ENCODE results near the gene PITPNC1. TPM values are rescaled to one million over a fixed set of nuclear protein-coding genes. Genes with fewer than 3 reads are reported as not detected.
"Not testable (repeated sequence)": the region's sequence is repeated elsewhere in the genome, so short reads cannot be mapped to it uniquely, and the experiment has no call there.

Gene PITPNC1
- total and polyA plus RNA-seq, 4 experiments from 2014 or later: 68.4 to 124 (median 89.9) TPM

DNA sequence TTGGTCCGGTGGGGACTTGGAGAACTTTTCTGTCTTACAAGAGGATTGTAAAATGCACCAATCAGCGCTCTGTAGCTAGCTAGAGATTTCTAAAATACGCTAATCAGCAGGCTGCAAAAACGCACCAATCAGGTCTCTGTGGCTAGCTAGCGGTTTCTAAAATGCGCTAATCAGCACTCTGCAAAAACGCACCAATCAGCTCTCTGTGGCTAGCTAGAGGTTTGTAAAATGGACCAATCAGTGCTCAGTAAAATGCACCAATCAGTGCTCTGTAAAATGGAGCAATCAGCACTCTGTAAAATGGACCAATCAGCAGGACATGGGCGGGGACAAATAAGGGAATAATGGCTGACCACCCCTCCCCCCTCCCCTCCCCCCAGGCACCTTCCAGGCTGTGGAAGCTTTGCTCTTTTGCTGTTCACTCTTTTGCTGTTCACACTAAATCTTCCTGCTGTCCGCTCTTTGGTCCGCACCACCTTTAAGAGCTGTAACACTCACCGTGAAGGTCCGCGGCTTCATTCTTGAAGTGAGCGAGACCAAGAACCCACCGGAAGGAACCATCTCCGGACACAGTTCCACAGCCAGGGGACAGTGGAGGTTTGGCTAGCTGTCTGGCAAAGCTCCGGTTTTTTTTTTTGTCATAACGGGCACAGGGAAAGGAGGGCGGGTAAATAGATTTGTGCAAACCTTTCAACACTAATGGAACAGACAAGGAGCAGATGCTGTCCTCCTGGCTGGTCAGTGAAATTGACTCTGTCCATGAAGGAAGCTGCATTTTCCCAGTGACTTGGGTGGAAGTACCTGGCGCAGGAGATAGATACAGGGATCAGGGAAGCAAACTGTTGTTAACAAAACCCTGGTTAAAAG is 8.3 kb downstream of the PITPNC1 start:
- Mint-ChIP-seq H3K27ac (peak overlapping the region in 6 of 7 donors; percentile 43 to 89 (median 74)), H3K36me3 (peaks cover 7 to 21% of the 10 kb centered on the region in 2 donors), H3K4me3 (peak overlapping the region in 2 of 8 donors; percentile 22 to 30), H3K9me3 (peaks cover 0 to 2% (median 0%) of the 10 kb centered on the region in 8 donors), H3K4me1 (peaks cover 40 to 79% (median 56%) of the 10 kb centered on the region in 4 donors), H3K27me3 (no peaks in the 10 kb centered on the region)
- no peak for DNase-seq
- intact Hi-C loops (cut with micrococcal nuclease): no loop called here
- Histone ChIP-seq H3K9me3 (ENCODE audit: control insufficient read depth in 1 of 2, low read length in 2 of 2) (no peaks in the 10 kb centered on the region), H3K27me3 (ENCODE audit: insufficient read depth, low read length) (no peaks in the 10 kb centered on the region), H3K36me3 (ENCODE audit: insufficient read depth, low read length) (no peaks in the 10 kb centered on the region), H3K27ac (ENCODE audit: low read depth, low read length) (no peak overlapping the region), H3K4me3 (ENCODE audit: low read length in 2 of 2) (no peak overlapping the region), H3K4me1 (ENCODE audit: insufficient read depth, low read length) (peaks cover 72% of the 10 kb centered on the region)
- POLR2A ChIA-PET (ENCODE audit: partially characterized antibody): interaction anchor here (0.6 to 8.1 kb wide), 5 partner anchors 7 to 90 kb away, joined by 3 to 161 read pairs (median 33); partner anchors contain the start of gene PITPNC1
- CTCF ChIA-PET (ENCODE audit: partially characterized antibody): interaction anchor here (1.1 to 29.3 kb wide), 7 partner anchors 7 to 217 kb away, joined by 3 to 605 read pairs (median 14); partner anchors contain the start of gene PITPNC1

DNA sequence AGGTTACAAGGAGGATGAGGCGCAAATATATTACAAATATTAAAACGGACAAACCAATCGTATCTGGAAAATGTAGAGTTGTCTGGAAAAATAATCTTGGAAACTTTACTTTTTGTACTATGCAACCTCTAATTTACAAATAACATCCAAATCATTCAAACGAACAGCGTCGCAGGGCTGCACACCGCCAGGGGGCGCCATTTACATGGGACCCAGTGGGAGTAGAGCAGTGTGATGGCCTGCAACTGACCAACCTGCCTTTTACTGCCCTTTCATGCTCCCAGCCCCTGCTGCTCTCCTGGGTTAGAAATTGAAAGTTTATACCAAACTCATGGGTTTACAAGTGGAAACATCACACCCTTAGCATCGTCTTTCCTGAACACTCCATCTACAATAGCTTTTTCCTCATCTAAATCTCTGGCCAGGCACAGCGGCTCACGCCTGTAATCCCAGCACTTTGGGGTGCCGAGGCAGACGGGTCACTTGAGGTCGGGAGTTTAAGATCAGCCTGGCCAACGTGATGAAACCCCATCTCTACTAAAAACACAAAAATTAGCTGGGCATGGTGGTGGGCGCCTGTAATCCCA is 10.0 kb downstream of the PITPNC1 start:
- peak in 3 of 5 donors; percentile 37 to 48 (median 44) for DNase-seq
- H3K4me3 ChIP-seq (ENCODE audit: low read length in 2 of 2): no peak overlapping the region
- H3K9me3 ChIP-seq (ENCODE audit: control insufficient read depth in 1 of 2, low read length in 2 of 2): no peaks in the 10 kb centered on the region
- ChIA-PET POLR2A (ENCODE audit: partially characterized antibody) (interaction anchor here (1.0 to 8.1 kb wide), 7 partner anchors 9 to 88 kb away, joined by 3 to 161 read pairs (median 5); partner anchors contain the start of gene PITPNC1), CTCF (ENCODE audit: partially characterized antibody) (interaction anchor here (0.7 to 29.3 kb wide), 17 partner anchors 8 to 303 kb away, joined by 3 to 605 read pairs (median 5); partner anchors contain the start of gene PITPNC1)
- peaks cover 74% of the 10 kb centered on the region for H3K4me1 ChIP-seq (ENCODE audit: insufficient read depth, low read length)
- peaks cover 47 to 85% (median 62%) of the 10 kb centered on the region in 4 donors for H3K4me1 Mint-ChIP-seq
- peak overlapping the region in 6 of 8 donors; percentile 11 to 47 (median 36) for H3K4me3 Mint-ChIP-seq
- H3K27me3 Mint-ChIP-seq: no peaks in the 10 kb centered on the region
- H3K27me3 ChIP-seq (ENCODE audit: insufficient read depth, low read length): no peaks in the 10 kb centered on the region
- intact Hi-C loops (cut with micrococcal nuclease): loop anchor here (1.0 kb wide), 2 partner anchors 9 to 88 kb away; no protein-coding TSS in a partner anchor
- H3K9me3 Mint-ChIP-seq: peaks cover 0 to 5% (median 0%) of the 10 kb centered on the region in 8 donors
- no peaks in the 10 kb centered on the region for H3K36me3 ChIP-seq (ENCODE audit: insufficient read depth, low read length)
- H3K27ac ChIP-seq (ENCODE audit: low read depth, low read length): no peak overlapping the region
- H3K36me3 Mint-ChIP-seq: peaks cover 7 to 20% of the 10 kb centered on the region in 2 donors
- peak overlapping the region in 6 of 7 donors; percentile 85 to 96 (median 90) for H3K27ac Mint-ChIP-seq

DNA sequence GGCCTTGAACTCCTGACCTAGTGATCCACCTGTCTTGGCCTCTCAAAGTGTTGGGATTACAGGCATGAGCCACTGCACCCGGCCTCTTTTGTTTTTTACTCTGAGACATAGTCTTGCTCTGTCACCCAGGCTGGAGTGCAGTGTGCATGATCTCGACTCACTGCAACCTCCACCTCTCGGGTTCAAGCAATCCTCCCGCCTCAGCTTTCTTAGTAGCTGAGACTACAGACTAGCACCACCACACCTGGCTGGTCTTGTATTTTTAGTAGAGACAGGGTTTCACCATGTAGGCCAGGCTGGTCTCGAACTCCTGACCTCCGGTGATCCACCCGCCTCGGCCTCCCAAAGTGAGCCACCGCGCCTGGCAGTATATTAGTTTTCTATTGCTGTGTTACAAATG is 11.5 kb downstream of the PITPNC1 start:
- Mint-ChIP-seq H3K4me1 (peaks cover 49 to 81% (median 65%) of the 10 kb centered on the region in 4 donors), H3K36me3 (peaks cover 10 to 18% of the 10 kb centered on the region in 2 donors), H3K27ac (peak overlapping the region; percentile 33 to 97 (median 92))
- peaks cover 77% of the 10 kb centered on the region for H3K4me1 ChIP-seq (ENCODE audit: insufficient read depth, low read length)
- ChIA-PET POLR2A (ENCODE audit: partially characterized antibody) (interaction anchor here (1.1 to 8.1 kb wide), 7 partner anchors 10 to 87 kb away, joined by 7 to 161 read pairs (median 33); partner anchors contain the start of gene PITPNC1), CTCF (ENCODE audit: partially characterized antibody) (interaction anchor here (0.6 to 29.3 kb wide), 12 partner anchors 10 to 756 kb away, joined by 3 to 605 read pairs (median 7); partner anchors contain the start of gene PITPNC1)
- H3K4me3 ChIP-seq (ENCODE audit: low read length in 2 of 2); H3K27me3 Mint-ChIP-seq; H3K27me3 ChIP-seq (ENCODE audit: insufficient read depth, low read length); H3K9me3 ChIP-seq (ENCODE audit: control insufficient read depth in 1 of 2, low read length in 2 of 2); H3K27ac ChIP-seq (ENCODE audit: low read depth, low read length); DNase-seq; intact Hi-C loops (cut with micrococcal nuclease); H3K4me3 Mint-ChIP-seq; H3K9me3 Mint-ChIP-seq; H3K36me3 ChIP-seq (ENCODE audit: insufficient read depth, low read length): not testable (repeated sequence)

DNA sequence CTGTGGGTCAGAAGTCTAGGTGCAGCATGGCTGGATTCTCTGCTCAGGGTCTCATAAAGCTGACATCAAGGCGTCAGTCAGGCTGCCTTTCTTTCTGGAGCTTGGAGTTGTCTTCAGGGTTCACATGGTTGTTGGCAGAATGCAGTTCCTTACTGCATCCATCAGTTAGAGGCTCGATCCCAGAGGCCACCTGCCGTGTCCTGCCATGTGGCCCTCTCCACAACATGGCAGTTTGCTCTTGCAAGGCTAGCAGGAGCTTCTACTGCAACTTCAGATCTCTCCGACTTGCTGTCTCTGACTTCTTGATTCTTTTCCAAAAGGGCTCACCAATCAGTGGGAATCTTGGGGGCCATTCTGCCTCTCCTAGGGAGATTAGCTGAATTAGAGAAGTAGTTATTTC is 11.9 kb downstream of the PITPNC1 start:
- peak overlapping the region in 4 of 8 donors; percentile 7 to 69 (median 35) for H3K4me3 Mint-ChIP-seq
- no peaks in the 10 kb centered on the region for H3K27me3 Mint-ChIP-seq
- Histone ChIP-seq H3K27ac (ENCODE audit: low read depth, low read length) (no peak overlapping the region), H3K4me3 (ENCODE audit: low read length in 2 of 2) (no peak overlapping the region), H3K36me3 (ENCODE audit: insufficient read depth, low read length) (no peaks in the 10 kb centered on the region), H3K27me3 (ENCODE audit: insufficient read depth, low read length) (no peaks in the 10 kb centered on the region), H3K9me3 (ENCODE audit: control insufficient read depth in 1 of 2, low read length in 2 of 2) (no peaks in the 10 kb centered on the region), H3K4me1 (ENCODE audit: insufficient read depth, low read length) (peaks cover 77% of the 10 kb centered on the region)
- no peak for DNase-seq
- H3K36me3 Mint-ChIP-seq: peaks cover 9 to 15% of the 10 kb centered on the region in 2 donors
- H3K4me1 Mint-ChIP-seq: peaks cover 48 to 79% (median 62%) of the 10 kb centered on the region in 4 donors
- H3K27ac Mint-ChIP-seq: peak overlapping the region; percentile 33 to 97 (median 95)
- intact Hi-C loops (cut with micrococcal nuclease): no loop called here
- CTCF ChIA-PET (ENCODE audit: partially characterized antibody): interaction anchor here (0.6 to 29.3 kb wide), 10 partner anchors 10 to 755 kb away, joined by 3 to 605 read pairs (median 8); partner anchors contain the start of gene PITPNC1
- peaks cover 0 to 5% (median 0%) of the 10 kb centered on the region in 8 donors for H3K9me3 Mint-ChIP-seq
- POLR2A ChIA-PET (ENCODE audit: partially characterized antibody): interaction anchor here (1.1 to 8.1 kb wide), 7 partner anchors 11 to 87 kb away, joined by 6 to 161 read pairs (median 24); partner anchors contain the start of gene PITPNC1

DNA sequence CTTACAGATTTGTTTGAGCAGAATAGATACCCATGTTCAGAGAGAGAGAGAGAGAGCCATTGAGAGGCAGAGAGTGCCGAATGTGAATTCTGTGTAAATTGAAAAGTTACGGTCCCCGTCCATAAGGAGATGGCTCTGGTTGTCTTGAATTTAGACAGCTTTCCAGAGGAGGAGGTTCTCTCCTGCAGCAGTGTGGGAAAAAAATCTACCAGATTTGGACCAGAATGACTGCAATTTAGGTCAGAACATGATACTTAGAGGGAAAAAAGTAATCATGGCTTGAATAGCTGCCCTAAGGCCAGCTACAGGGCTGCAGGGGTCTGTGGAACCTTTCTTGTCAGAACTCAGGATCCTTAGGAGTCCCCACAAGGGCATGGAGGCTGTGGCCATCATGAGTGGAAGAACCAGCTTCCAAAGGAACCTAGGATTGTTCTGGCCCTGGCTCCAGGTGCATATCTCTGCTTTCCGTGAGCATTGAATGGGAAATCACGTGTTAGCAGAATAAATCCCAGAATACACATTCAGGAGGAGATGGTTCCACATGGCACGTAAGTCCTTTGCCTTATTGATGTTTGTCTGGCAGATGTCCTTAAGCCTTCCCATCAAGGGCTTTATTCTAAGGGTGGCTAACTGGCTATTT is 13.0 kb downstream of the PITPNC1 start:
- Histone ChIP-seq H3K4me3 (ENCODE audit: low read length in 2 of 2) (peak overlapping the region in 1 of 2 donors; percentile 6), H3K27ac (ENCODE audit: low read depth, low read length) (peak overlapping the region; percentile 53), H3K9me3 (ENCODE audit: control insufficient read depth in 1 of 2, low read length in 2 of 2) (no peaks in the 10 kb centered on the region), H3K27me3 (ENCODE audit: insufficient read depth, low read length) (no peaks in the 10 kb centered on the region), H3K4me1 (ENCODE audit: insufficient read depth, low read length) (peaks cover 81% of the 10 kb centered on the region), H3K36me3 (ENCODE audit: insufficient read depth, low read length) (no peaks in the 10 kb centered on the region)
- no peak for DNase-seq
- ChIA-PET POLR2A (ENCODE audit: partially characterized antibody) (interaction anchor here (1.1 to 8.1 kb wide), 9 partner anchors 9 to 86 kb away, joined by 4 to 161 read pairs (median 13); partner anchors contain the start of gene PITPNC1), CTCF (ENCODE audit: partially characterized antibody) (interaction anchor here (1.0 to 29.3 kb wide), 14 partner anchors 8 to 212 kb away, joined by 3 to 605 read pairs (median 4); partner anchors contain the start of gene PITPNC1)
- H3K4me1 Mint-ChIP-seq: peaks cover 48 to 80% (median 62%) of the 10 kb centered on the region in 4 donors
- H3K4me3 Mint-ChIP-seq: peak overlapping the region in 7 of 8 donors; percentile 69 to 96 (median 87)
- no peaks in the 10 kb centered on the region for H3K27me3 Mint-ChIP-seq
- intact Hi-C loops (cut with micrococcal nuclease): loop anchor here (1.0 kb wide), 2 partner anchors 32 to 51 kb away; no protein-coding TSS in a partner anchor
- H3K9me3 Mint-ChIP-seq: peaks cover 0 to 2% (median 0%) of the 10 kb centered on the region in 8 donors
- peaks cover 9 to 13% of the 10 kb centered on the region in 2 donors for H3K36me3 Mint-ChIP-seq
- peak overlapping the region; percentile 92 to 97 (median 96) for H3K27ac Mint-ChIP-seq

All from CD4-positive, alpha-beta memory T cell (primary cell).